Measurements from ENCODE around the gene HTD2.
"Not testable (repeated sequence)": the region's sequence is repeated elsewhere in the genome, so short reads cannot be mapped to it uniquely, and the experiment has no call there.

The HTD2 gene

DNA sequence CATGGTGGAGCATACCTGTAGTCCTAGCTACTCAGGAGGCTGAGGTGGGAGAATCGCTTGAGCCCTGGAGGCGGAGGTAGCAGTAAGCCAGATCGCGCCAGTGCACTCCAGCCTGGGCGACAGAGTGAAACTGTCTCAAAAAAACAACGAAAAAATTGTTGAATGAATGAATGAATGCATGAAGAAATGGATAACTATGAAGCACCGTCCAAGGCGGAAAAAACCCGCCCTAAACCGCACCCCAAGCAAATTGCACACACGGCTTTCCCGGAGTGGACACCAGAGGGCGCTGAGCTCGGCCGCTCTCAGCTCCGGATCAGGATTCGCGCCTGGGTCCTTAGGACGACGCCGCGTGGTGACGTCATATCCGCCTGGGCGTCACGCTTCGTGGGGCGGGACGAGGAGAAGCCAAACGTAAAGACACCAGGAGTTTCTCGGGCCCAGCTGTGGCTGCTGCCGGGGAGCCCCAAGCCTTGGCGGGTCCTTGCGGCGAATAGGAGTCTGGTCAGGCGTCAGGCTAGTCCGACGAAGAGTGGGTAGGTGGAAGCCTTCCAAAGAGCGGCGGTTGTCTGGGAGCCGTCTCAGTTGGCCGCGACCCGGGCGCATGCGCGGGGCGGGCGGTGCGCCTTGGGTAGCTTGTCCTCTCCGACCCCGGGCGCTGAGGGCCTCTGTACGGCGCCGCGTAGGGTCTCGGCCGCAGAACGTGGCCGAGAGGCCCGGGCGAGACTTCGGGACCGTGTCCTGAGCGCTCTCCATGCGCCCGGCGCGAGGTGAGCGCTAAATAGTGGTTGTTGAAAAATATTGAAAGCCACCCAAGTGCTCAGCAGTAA is at the start of gene HTD2, which contains the start of gene RPP14:
HTD2 (plus strand) TSS at position 639 of the 830 bp plus-strand sequence. CDS start 11,094 bp downstream, outside the sequence.
RPP14 (plus strand) TSS at position 364 of the 830 bp plus-strand sequence. CDS start 4,085 bp downstream, outside the sequence.
- DNase-seq (ENCODE audit: low read depth in 2 of 2) = peak; percentile 98 to 99
- peak within 1 kb of the TSS; percentile 72 to 91 for H3K4me3 ChIP-seq (replicated peaks in 1 of 2; ENCODE audit: low read depth in 2 of 2, low read length in 2 of 2)
- TF ChIP-seq, protein P1, sequence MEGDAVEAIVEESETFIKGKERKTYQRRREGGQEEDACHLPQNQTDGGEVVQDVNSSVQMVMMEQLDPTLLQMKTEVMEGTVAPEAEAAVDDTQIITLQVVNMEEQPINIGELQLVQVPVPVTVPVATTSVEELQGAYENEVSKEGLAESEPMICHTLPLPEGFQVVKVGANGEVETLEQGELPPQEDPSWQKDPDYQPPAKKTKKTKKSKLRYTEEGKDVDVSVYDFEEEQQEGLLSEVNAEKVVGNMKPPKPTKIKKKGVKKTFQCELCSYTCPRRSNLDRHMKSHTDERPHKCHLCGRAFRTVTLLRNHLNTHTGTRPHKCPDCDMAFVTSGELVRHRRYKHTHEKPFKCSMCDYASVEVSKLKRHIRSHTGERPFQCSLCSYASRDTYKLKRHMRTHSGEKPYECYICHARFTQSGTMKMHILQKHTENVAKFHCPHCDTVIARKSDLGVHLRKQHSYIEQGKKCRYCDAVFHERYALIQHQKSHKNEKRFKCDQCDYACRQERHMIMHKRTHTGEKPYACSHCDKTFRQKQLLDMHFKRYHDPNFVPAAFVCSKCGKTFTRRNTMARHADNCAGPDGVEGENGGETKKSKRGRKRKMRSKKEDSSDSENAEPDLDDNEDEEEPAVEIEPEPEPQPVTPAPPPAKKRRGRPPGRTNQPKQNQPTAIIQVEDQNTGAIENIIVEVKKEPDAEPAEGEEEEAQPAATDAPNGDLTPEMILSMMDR (IDR thresholded peaks at IDR 0.05; ENCODE audit: low read depth, low read length) = peak; percentile 97

DNA sequence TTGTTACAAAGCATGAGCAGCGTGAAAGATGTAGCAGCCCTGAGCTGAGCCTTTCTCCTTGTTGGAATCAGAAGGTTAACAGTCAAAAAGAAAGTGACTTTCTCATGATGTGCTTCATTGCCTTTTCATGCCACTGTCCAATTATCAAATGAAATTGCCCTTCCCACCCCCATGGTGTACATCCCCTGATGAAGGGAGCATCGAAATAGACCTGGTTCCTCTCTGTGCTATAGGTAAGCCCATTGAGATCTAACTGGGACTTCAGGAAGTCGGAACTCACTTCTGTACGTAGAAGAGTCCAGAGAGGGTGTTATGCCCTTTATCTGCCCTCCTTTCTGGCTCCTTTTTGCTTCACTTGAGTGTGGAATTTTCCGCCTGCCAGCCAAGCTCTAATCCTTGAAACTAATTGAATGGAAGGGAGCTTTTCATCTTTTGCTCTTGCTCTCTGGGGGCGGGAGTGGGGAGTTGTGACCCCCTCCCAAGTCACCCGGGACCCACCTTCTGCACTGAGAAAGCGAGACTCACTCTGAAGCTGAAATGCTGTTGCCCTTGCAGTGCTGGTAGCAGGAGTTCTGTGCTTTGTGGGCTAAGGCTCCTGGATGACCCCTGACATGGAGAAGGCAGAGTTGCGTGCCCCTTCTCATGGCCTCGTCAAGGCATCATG is 47.8 kb upstream of the HTD2 start:
- TF ChIP-seq, protein P1 (IDR thresholded peaks at IDR 0.05; ENCODE audit: low read depth, low read length) = no peak
- H3K4me3 ChIP-seq (replicated peaks in 1 of 2; ENCODE audit: low read depth in 2 of 2, low read length in 2 of 2) = no peak overlapping the region
- DNase-seq (ENCODE audit: low read depth in 2 of 2) = no peak

DNA sequence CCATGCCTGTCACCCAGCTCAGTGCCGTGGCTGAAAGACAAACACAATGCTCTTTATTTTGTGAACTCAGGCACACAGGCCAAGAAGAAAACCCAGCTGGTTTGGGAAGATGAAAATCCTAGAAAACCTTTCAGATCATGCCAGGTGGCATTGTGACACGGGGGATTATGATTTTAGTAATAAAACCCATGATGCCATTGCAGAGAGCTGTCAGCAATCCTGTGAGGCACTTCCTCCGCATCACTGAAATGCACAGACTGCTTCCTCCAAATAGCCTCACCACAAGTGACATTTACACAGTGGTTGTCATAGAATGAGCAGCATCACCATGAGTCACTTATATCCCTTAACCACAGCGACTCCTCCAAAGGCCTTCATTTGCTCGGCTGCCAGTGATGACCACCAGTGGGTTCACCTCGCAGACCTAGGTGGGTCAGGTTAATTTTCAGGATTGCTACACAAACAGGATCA is 46.0 kb upstream of the HTD2 start:
- H3K4me3 ChIP-seq (replicated peaks in 1 of 2; ENCODE audit: low read depth in 2 of 2, low read length in 2 of 2) = no peak overlapping the region
- TF ChIP-seq, protein P1 (IDR thresholded peaks at IDR 0.05; ENCODE audit: low read depth, low read length) = no peak
- peak in 1 of 2 donors; percentile 81 for DNase-seq (ENCODE audit: low read depth in 2 of 2)

DNA sequence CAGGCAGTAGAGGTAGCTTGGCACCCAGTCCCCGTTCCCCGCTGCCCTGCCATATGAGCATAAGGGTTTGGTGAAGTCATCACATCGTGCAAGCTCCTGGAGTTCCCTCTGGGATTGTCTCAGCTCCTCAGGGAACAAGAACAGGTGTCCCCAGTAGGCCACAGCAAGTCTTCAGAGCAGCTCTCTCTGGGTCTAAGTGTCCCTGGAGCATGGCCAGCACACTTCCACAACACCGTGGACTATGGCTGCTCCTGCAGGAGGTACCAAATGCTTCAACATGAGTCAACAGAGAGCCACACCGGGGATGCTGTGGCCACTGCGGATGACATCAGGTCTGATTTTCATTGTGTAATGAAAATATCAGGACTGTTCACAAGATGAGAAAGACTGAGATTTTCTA is 45.6 kb upstream of the HTD2 start:
- TF ChIP-seq, protein P1 (IDR thresholded peaks at IDR 0.05; ENCODE audit: low read depth, low read length) = no peak
- peak in 1 of 2 donors; percentile 72 for DNase-seq (ENCODE audit: low read depth in 2 of 2)
- no peak overlapping the region for H3K4me3 ChIP-seq (replicated peaks in 1 of 2; ENCODE audit: low read depth in 2 of 2, low read length in 2 of 2)

DNA sequence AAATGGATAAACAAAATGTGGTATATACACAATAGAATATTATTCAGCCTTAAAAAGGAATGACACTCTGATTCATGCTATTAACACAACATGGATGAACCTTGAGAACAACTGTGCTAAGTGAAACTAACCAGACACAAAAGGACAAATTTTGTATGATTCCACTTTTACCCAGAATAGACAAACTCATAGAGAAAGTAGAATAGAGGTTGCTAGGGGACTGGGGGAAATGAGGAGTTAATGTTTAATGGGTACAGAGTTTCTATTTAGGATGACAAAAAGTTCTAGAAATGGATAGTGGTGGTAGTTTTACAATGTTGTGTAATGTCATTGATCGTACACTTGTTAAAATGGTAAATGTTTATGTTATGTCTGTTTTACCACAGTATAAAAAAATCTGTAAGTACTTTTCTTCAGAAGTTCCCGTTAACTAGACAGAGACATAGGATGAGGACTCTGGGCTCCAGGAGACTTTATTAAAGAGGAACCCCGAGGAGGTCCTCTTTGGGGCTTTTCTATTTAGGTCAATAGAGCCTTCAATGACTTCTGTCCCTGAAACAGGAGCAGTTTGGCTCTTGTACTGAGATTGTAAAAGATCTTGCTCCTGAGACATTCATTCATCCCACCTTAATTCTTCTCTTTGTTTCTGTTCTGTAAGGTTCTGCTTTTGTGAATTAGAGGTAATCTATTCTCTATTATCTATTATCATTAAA is 44.2 kb upstream of the HTD2 start:
- no peak overlapping the region for H3K4me3 ChIP-seq (replicated peaks in 1 of 2; ENCODE audit: low read depth in 2 of 2, low read length in 2 of 2)
- DNase-seq (ENCODE audit: low read depth in 2 of 2) = no peak
- TF ChIP-seq, protein P1 (IDR thresholded peaks at IDR 0.05; ENCODE audit: low read depth, low read length) = no peak

DNA sequence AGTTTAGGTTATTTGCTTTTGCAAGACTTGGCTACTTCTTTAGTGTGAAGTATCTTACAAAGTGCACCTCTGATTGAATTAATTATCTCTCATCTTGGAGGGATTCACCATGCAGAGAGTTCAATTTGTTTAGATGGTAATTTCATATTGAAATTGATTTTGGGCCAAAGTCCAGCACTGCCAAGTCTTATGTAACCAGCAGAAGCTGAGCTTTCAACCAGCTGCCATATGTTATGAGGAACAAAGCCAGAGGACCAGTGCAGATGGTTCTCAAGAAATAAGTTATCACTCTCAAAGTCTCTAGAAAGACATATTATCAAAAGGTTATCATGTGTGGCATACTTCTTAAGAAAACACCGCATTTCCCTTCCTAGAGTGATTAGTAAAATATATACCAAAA is 39.7 kb upstream of the HTD2 start:
- no peak for DNase-seq (ENCODE audit: low read depth in 2 of 2)

DNA sequence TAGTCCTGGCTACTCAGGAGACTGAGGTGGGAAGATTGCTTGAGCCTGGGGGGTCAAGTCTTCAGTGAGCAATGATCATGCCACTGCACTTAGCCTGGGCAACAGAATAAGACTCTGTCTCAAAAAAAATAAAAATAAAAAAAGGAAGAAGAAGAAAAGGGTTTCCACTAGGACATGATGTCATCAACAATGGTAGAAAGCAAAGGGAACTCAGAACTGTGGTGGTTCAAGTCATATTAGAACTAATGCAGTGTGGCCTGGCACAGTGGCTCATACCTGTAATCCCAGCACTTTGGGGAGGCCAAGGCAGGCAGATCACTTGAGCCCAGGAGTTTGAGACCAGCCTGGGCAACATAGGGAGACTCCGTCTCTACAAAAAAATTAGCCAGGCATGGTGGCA is 38.8 kb upstream of the HTD2 start:
- not testable (repeated sequence) for H3K4me3 ChIP-seq (replicated peaks in 1 of 2; ENCODE audit: low read depth in 2 of 2, low read length in 2 of 2); DNase-seq (ENCODE audit: low read depth in 2 of 2)

More for the DNA sequence above, 39.7 kb upstream of the HTD2 start:
- TF ChIP-seq, protein P1 (IDR thresholded peaks at IDR 0.05; ENCODE audit: low read depth, low read length) = no peak
- no peak overlapping the region for H3K4me3 ChIP-seq (replicated peaks in 1 of 2; ENCODE audit: low read depth in 2 of 2, low read length in 2 of 2)

All from cardiac fibroblast (primary cell).